ENCODE results near the gene C16orf46. TPM values are rescaled to one million over a fixed set of nuclear protein-coding genes. Genes with fewer than 3 reads are reported as not detected.
A peak's percentile ranks its signal among the peaks of the same experiment; 100 is the strongest.

The C16orf46 gene
- total and polyA plus RNA-seq, 2 of the 13 experiments (the other 11 are each of a cell fraction or from before 2014, with no cell fraction given) = 0.38 to 0.55 TPM

DNA sequence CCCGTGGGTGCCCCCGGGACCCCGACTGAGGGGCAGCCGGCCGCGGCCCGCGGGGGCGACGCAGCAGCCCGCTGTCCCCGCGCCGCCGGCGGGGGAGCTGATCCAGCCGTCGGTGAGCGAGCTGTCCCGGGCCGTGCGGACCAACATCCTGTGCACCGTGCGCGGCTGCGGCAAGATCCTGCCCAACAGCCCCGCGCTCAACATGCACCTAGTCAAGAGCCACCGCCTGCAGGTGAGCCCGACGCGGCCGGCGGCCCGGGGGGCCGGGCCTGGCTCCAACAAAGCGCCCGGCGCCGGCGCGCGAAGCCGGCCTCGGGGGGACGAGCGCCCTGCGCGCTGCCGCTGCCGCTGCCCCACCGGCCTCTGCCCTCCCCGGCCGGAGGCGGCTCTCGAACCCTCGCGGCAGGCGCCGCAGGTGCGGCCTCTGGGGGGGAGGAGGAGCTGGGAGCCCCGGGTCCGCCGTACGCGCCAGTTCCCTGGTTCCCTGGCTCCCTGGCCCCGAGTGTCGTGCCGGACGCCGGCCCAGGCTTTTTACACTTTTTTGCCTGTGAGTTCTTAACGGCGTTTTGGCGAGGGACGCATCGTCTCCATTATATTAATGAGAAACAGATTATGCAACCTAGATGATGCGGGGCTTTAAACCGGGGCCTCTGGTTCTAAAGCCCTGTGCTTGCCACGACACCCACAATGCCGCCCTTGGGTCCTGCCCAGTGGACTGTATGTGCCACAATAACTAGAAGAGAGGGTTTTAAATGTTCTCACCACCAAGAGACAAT is 40.9 kb downstream of the C16orf46 start (continued):
- TF ChIP-seq, protein P1, sequence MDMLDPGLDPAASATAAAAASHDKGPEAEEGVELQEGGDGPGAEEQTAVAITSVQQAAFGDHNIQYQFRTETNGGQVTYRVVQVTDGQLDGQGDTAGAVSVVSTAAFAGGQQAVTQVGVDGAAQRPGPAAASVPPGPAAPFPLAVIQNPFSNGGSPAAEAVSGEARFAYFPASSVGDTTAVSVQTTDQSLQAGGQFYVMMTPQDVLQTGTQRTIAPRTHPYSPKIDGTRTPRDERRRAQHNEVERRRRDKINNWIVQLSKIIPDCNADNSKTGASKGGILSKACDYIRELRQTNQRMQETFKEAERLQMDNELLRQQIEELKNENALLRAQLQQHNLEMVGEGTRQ (IDR thresholded peaks at IDR 0.05; ENCODE audit: low read depth, low read length) = no peak
- TF ChIP-seq, protein P1 (CRISPR knock-in tag; IDR thresholded peaks at IDR 0.05; ENCODE audit: borderline replicate concordance) = no peak
- no peak for TF ChIP-seq SIN3B (IDR thresholded peaks at IDR 0.05; ENCODE audit: low read length)
- TF ChIP-seq, protein P2, sequence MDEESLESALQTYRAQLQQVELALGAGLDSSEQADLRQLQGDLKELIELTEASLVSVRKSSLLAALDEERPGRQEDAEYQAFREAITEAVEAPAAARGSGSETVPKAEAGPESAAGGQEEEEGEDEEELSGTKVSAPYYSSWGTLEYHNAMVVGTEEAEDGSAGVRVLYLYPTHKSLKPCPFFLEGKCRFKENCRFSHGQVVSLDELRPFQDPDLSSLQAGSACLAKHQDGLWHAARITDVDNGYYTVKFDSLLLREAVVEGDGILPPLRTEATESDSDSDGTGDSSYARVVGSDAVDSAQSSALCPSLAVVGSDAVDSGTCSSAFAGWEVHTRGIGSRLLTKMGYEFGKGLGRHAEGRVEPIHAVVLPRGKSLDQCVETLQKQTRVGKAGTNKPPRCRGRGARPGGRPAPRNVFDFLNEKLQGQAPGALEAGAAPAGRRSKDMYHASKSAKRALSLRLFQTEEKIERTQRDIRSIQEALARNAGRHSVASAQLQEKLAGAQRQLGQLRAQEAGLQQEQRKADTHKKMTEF (CRISPR knock-in tag; IDR thresholded peaks at IDR 0.05) = no peak
- TF ChIP-seq, protein P3, sequence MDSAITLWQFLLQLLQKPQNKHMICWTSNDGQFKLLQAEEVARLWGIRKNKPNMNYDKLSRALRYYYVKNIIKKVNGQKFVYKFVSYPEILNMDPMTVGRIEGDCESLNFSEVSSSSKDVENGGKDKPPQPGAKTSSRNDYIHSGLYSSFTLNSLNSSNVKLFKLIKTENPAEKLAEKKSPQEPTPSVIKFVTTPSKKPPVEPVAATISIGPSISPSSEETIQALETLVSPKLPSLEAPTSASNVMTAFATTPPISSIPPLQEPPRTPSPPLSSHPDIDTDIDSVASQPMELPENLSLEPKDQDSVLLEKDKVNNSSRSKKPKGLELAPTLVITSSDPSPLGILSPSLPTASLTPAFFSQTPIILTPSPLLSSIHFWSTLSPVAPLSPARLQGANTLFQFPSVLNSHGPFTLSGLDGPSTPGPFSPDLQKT (CRISPR knock-in tag; IDR thresholded peaks at IDR 0.05; ENCODE audit: borderline replicate concordance) = no peak
- TF ChIP-seq MIER3 (CRISPR knock-in tag; IDR thresholded peaks at IDR 0.05; ENCODE audit: borderline replicate concordance) = 0 out of 2 replicates have a peak, but pooled peaks have one; percentile 7
- no peak for TF ChIP-seq POGZ (CRISPR knock-in tag; IDR thresholded peaks at IDR 0.05)
- no peak for TF ChIP-seq ZNF350 (CRISPR knock-in tag; IDR thresholded peaks at IDR 0.05; ENCODE audit: borderline replicate concordance, low read depth)
- TF ChIP-seq ZNF263 (CRISPR knock-in tag; IDR thresholded peaks at IDR 0.05) = no peak
- TF ChIP-seq SRSF4 (IDR thresholded peaks at IDR 0.05; ENCODE audit: low read depth, low read length, poor library complexity, severe bottlenecking) = no peak
- TF ChIP-seq, protein P4, sequence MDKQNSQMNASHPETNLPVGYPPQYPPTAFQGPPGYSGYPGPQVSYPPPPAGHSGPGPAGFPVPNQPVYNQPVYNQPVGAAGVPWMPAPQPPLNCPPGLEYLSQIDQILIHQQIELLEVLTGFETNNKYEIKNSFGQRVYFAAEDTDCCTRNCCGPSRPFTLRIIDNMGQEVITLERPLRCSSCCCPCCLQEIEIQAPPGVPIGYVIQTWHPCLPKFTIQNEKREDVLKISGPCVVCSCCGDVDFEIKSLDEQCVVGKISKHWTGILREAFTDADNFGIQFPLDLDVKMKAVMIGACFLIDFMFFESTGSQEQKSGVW (CRISPR knock-in tag; IDR thresholded peaks at IDR 0.05; ENCODE audit: borderline replicate concordance) = no peak
- TF ChIP-seq, protein P5, sequence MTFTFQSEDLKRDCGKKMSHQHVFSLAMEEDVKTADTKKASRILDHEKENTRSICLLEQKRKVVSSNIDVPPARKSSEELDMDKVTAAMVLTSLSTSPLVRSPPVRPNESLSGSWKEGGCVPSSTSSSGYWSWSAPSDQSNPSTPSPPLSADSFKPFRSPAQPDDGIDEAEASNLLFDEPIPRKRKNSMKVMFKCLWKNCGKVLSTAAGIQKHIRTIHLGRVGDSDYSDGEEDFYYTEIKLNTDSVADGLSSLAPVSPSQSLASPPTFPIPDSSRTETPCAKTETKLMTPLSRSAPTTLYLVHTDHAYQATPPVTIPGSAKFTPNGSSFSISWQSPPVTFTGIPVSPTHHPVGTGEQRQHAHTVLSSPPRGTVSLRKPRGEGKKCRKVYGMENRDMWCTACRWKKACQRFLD (CRISPR knock-in tag; IDR thresholded peaks at IDR 0.05; ENCODE audit: borderline replicate concordance) = no peak
- TF ChIP-seq ZNF792 (CRISPR knock-in tag; IDR thresholded peaks at IDR 0.05) = no peak
- TF ChIP-seq ZNF205 (CRISPR knock-in tag; IDR thresholded peaks at IDR 0.05) = no peak; the same call in 1 of the 2 replicates
- TF ChIP-seq, protein P6, sequence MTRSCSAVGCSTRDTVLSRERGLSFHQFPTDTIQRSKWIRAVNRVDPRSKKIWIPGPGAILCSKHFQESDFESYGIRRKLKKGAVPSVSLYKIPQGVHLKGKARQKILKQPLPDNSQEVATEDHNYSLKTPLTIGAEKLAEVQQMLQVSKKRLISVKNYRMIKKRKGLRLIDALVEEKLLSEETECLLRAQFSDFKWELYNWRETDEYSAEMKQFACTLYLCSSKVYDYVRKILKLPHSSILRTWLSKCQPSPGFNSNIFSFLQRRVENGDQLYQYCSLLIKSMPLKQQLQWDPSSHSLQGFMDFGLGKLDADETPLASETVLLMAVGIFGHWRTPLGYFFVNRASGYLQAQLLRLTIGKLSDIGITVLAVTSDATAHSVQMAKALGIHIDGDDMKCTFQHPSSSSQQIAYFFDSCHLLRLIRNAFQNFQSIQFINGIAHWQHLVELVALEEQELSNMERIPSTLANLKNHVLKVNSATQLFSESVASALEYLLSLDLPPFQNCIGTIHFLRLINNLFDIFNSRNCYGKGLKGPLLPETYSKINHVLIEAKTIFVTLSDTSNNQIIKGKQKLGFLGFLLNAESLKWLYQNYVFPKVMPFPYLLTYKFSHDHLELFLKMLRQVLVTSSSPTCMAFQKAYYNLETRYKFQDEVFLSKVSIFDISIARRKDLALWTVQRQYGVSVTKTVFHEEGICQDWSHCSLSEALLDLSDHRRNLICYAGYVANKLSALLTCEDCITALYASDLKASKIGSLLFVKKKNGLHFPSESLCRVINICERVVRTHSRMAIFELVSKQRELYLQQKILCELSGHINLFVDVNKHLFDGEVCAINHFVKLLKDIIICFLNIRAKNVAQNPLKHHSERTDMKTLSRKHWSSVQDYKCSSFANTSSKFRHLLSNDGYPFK (CRISPR knock-in tag; IDR thresholded peaks at IDR 0.05; ENCODE audit: borderline replicate concordance) = peak; percentile 97
- TF ChIP-seq ATAD3A (CRISPR knock-in tag; IDR thresholded peaks at IDR 0.05) = no peak
- TF ChIP-seq, protein P7, sequence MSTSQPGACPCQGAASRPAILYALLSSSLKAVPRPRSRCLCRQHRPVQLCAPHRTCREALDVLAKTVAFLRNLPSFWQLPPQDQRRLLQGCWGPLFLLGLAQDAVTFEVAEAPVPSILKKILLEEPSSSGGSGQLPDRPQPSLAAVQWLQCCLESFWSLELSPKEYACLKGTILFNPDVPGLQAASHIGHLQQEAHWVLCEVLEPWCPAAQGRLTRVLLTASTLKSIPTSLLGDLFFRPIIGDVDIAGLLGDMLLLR (CRISPR knock-in tag; IDR thresholded peaks at IDR 0.05) = no peak; the same call in 1 of the 2 replicates
- 0 out of 2 replicates have a peak, but pooled peaks have one; percentile 51 for TF ChIP-seq ZNF232 (CRISPR knock-in tag; IDR thresholded peaks at IDR 0.05; ENCODE audit: borderline replicate concordance)

Data from HepG2 (cell line).